Left lung (tissue), 10 donors: ENCODE results near the gene APEH. TPM values are rescaled to one million over a fixed set of nuclear protein-coding genes. Genes with fewer than 3 reads are reported as not detected.

ENCODE experiments used
- ATAC-seq: fragments of 200-7000 bp; cut with Tn5 transposase; one replicate; pipeline ENCODE4 v1.9.1; 2020; ENCODE audit warnings: moderate library complexity
- DNase-seq, 4 donors: peaks; one replicate each; pipeline ENCODE4 v3.0.0-alpha.2; 2013 to 2020
- H3K27ac ChIP-seq, 2 donors: fragments of 200-600 bp; sonication (generic) in 1 of 2; one replicate each; pipeline versions ENCODE4 v1.5.0 to v1.8.0; 2020 to 2021
- H3K27me3 ChIP-seq, 2 donors: fragments of 200-600 bp; sonication (generic) in 1 of 2; one replicate each; pipeline versions ENCODE4 v1.5.0 to v1.8.0; 2020 to 2021
- H3K36me3 ChIP-seq, 2 donors: fragments of 200-600 bp; sonication (generic) in 1 of 2; one replicate each; pipeline versions ENCODE4 v1.5.0 to v1.8.0; 2020 to 2021
- H3K4me1 ChIP-seq, 2 donors: fragments of 200-600 bp; one replicate each; pipeline ENCODE4 v1.8.0; 2021
- H3K4me3 ChIP-seq, 2 donors: fragments of 200-600 bp; sonication (generic) in 1 of 2; one replicate each; pipeline versions ENCODE4 v1.5.0 to v1.8.0; 2020 to 2021; ENCODE audit warnings: mild to moderate bottlenecking in 1 of 2
- H3K9me3 ChIP-seq, 2 donors: fragments of 200-600 bp; sonication (generic) in 1 of 2; one replicate each; pipeline versions ENCODE4 v1.5.0 to v1.8.0; 2020 to 2021
- CTCF ChIP-seq, 2 donors: fragments of 200-600 bp; sonication (generic) in 1 of 2; IDR thresholded peaks; one replicate each; pipeline versions ENCODE4 v1.5.0 to v1.8.0; 2021; ENCODE audit warnings: antibody characterized with exemption in 2 of 2
- intact Hi-C, 2 donors: fragments of 100-400 bp; cut with DNase I; formaldehyde crosslinking; loops; one replicate each; pipeline versions ENCODE4 v1.11.2 to v1.14.2; 2022
- polyA plus RNA-seq, 6 donors: library from polyadenylated mRNA; unstranded; fragments of 120-200 nt; gene quantifications; one replicate each; pipeline ENCODE4 v1.2.1, GENCODE V29; 2013; ENCODE audit not compliant: insufficient read length in 6 of 6
- total RNA-seq, 2 donors: library from RNA; stranded (reverse); fragmentation: NEBNext Ultra II Directional; extraction: Animal tissue kit (Norgen Biotek cat#: 25700); gene quantifications; one replicate each; pipeline ENCODE4 v1.2.1, GENCODE V29; 2021
- donor health status: DM: no; HTN: yes; CAD: no.
- donor health status: DM: no; HTN: no; CAD: no.

APEH gene
- total and polyA plus RNA-seq, 8 donors: 88.6 to 122 (median 105) TPM

- TF ChIP-seq CTCF (IDR thresholded peaks at IDR 0.05): peak; percentile 75 to 86
- intact Hi-C loops: no loop called here
- Histone ChIP-seq H3K36me3 (peaks cover 0 to 82% of the 10 kb centered on the region in 2 donors), H3K9me3 (no peaks in the 10 kb centered on the region), H3K4me3 (no peak overlapping the region), H3K27me3 (no peaks in the 10 kb centered on the region), H3K4me1 (peaks cover 0 to 6% of the 10 kb centered on the region in 2 donors), H3K27ac (no peak overlapping the region)
- DNase-seq: peak in 2 of 4 donors; percentile 67 to 78
- ATAC-seq: peak; percentile 90
Measured at GRCh38 chr3:49703443-49703927, 29.3 kb downstream of the APEH start.

- DNase-seq (no peak), ATAC-seq (no peak)
- no peak overlapping the region for H3K4me3 ChIP-seq
- H3K27ac ChIP-seq: no peak overlapping the region
- no peaks in the 10 kb centered on the region for H3K27me3 ChIP-seq
- H3K9me3 ChIP-seq: no peaks in the 10 kb centered on the region
- TF ChIP-seq CTCF (IDR thresholded peaks at IDR 0.05): no peak
- intact Hi-C loops: no loop called here
- H3K36me3 ChIP-seq: peaks cover 0 to 77% of the 10 kb centered on the region in 2 donors
- peaks cover 0 to 6% of the 10 kb centered on the region in 2 donors for H3K4me1 ChIP-seq
Measured at GRCh38 chr3:49703956-49704355, 29.8 kb downstream of the APEH start.

DNA sequence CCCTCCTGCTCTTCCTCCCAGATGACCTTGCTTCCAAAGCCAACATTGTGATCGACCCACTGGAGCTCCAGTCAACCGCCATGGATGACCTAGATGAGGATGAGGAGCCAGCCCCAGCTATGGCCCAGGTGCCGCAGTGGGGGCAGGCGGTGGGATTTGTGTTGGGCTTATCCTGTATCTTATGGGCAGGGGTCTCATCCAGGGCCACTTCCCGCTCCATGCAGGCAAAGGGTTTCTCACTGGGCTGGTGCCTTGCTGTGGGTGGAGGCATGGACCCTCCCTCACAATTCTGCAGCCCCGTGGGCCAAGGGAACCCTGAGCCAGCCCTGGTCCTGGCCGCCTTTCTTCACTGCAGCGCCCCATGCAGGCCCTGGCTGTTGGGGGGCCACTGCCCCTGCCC lies 30.5 kb downstream of the APEH start:
- peaks cover 0 to 6% of the 10 kb centered on the region in 2 donors for H3K4me1 ChIP-seq
- ATAC-seq: no peak

DNA sequence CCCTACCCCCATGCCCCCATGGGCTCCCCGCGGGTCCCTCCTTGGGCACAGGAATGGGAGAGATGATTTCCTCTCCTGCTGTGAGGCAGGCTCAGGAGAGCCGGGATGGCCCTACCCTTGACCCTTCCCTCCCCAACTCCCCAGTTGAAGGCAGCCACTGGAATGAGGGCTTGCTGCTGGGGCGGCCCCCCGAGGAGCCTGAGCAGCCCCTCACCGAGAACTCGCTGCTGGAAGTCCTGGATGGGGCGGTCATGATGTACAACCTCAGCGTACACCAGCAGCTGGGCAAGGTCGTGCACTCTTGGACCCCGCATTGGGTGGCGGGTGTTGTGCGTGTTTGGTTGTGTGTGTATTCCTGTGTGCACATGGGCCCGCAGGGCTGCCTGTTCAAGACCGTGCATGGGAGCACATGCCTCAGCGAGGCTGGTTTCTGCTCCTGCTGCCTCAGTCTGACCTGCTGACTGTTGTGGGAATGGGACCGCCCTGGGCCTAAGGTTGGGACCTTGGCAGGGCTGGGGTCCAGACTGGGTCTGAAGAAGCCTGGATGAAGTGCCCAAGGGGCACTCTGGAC lies 31.3 kb downstream of the APEH start:
- Histone ChIP-seq H3K27ac (no peak overlapping the region), H3K36me3 (peaks cover 0 to 62% of the 10 kb centered on the region in 2 donors), H3K27me3 (no peaks in the 10 kb centered on the region), H3K9me3 (no peaks in the 10 kb centered on the region), H3K4me1 (peaks cover 0 to 6% of the 10 kb centered on the region in 2 donors), H3K4me3 (no peak overlapping the region)
- no peak for TF ChIP-seq CTCF (IDR thresholded peaks at IDR 0.05)
- ATAC-seq (no peak), DNase-seq (no peak)
- intact Hi-C loops: no loop called here

More for the DNA sequence above, 30.5 kb downstream of the APEH start:
- H3K27ac ChIP-seq: no peak overlapping the region
- peaks cover 0 to 70% of the 10 kb centered on the region in 2 donors for H3K36me3 ChIP-seq
- no peaks in the 10 kb centered on the region for H3K27me3 ChIP-seq
- no peak for TF ChIP-seq CTCF (IDR thresholded peaks at IDR 0.05)
- H3K9me3 ChIP-seq: no peaks in the 10 kb centered on the region
- H3K4me3 ChIP-seq: no peak overlapping the region
- intact Hi-C loops: no loop called here
- no peak for DNase-seq

DNA sequence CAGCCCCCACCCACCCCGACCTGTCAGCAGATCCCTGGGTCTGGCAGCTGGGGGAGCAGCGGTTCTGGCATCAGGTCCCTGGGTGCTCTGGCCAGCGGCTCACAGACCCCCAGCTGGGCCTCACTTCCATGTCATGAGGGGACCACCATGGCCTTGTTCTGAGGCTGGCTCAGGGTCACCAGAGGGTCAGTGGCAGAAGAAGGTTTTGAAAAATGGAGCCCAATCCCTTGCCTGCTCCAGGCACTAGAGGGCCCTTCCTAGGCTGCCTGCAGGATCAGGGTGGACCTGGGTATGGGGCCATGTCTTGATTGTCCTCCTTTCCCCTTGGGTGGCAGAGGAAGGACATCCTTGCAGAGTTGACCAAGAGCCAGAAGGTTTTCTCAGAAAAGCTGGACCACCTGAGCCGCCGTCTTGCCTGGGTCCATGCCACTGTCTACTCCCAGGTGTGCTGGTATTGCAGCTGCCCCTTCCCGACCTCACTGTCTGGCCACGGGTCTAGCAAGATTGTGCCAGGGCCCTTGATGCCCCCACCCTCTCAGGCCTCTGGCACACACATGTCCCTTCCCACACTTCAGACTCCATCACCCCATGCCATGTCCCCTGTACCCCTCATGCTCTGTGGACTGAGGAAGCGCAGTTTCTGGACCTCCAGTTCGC lies 32.4 kb downstream of the APEH start:
- ATAC-seq: no peak

More for the DNA sequence above, 32.4 kb downstream of the APEH start:
- peaks cover 0 to 52% of the 10 kb centered on the region in 2 donors for H3K36me3 ChIP-seq
- H3K27ac ChIP-seq: no peak overlapping the region
- H3K4me1 ChIP-seq: peaks cover 0 to 6% of the 10 kb centered on the region in 2 donors
- intact Hi-C loops: no loop called here
- H3K4me3 ChIP-seq: no peak overlapping the region
- TF ChIP-seq CTCF (IDR thresholded peaks at IDR 0.05): no peak
- no peaks in the 10 kb centered on the region for H3K27me3 ChIP-seq
- peak in 1 of 4 donors; percentile 55 for DNase-seq
- no peaks in the 10 kb centered on the region for H3K9me3 ChIP-seq
